Hepatocyte (in vitro differentiated cells): ENCODE data around the gene RFPL2.
"Not testable (repeated sequence)": the region's sequence is repeated elsewhere in the genome, so short reads cannot be mapped to it uniquely, and the experiment has no call there.

Source experiments
- EZH2 ChIP-seq: fragments of 200-600 bp; sonication (generic); IDR thresholded peaks from 2 replicates; pipeline ENCODE4 v1.6.1; 2016; ENCODE audit warnings: antibody characterized with exemption, mild to moderate bottlenecking, borderline replicate concordance
- EZH2phosphoT487 ChIP-seq: fragments of 200-600 bp; sonication (generic); IDR thresholded peaks from one replicate; pipeline ENCODE4 v1.6.1; 2018; ENCODE audit warnings: antibody characterized with exemption, mild to moderate bottlenecking, low read depth, moderate library complexity; ENCODE audit not compliant: unreplicated experiment, severe bottlenecking
- TF ChIP-seq, protein P1 (sequence below): fragments of 200-600 bp; sonication (generic); IDR thresholded peaks from 2 replicates; pipeline ENCODE4 v1.5.1; 2016; ENCODE audit warnings: antibody characterized with exemption, mild to moderate bottlenecking; ENCODE audit not compliant: poor library complexity

- not testable (repeated sequence) for TF ChIP-seq EZH2phosphoT487, EZH2
- TF ChIP-seq, protein P1, sequence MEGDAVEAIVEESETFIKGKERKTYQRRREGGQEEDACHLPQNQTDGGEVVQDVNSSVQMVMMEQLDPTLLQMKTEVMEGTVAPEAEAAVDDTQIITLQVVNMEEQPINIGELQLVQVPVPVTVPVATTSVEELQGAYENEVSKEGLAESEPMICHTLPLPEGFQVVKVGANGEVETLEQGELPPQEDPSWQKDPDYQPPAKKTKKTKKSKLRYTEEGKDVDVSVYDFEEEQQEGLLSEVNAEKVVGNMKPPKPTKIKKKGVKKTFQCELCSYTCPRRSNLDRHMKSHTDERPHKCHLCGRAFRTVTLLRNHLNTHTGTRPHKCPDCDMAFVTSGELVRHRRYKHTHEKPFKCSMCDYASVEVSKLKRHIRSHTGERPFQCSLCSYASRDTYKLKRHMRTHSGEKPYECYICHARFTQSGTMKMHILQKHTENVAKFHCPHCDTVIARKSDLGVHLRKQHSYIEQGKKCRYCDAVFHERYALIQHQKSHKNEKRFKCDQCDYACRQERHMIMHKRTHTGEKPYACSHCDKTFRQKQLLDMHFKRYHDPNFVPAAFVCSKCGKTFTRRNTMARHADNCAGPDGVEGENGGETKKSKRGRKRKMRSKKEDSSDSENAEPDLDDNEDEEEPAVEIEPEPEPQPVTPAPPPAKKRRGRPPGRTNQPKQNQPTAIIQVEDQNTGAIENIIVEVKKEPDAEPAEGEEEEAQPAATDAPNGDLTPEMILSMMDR, result not testable (repeated sequence)
Measured at GRCh38 chr22:32197553-32198226, 7.2 kb downstream of the RFPL2 start.
